Keratinocyte (primary cell): ENCODE measurements around the gene NOS1. TPM values are rescaled to one million over a fixed set of nuclear protein-coding genes. Genes with fewer than 3 reads are reported as not detected.
"Not testable (repeated sequence)": the region's sequence is repeated elsewhere in the genome, so short reads cannot be mapped to it uniquely, and the experiment has no call there.

ENCODE experiments used
- DNase-seq: peaks from one replicate; pipeline ENCODE4 v3.0.0-alpha.2; 2011; ENCODE audit warnings: low read depth, missing footprints, low spot score
- FAIRE-seq: peaks from 2 replicates; lab custom pipeline; 2011; peaks lifted over from hg19 to GRCh38; lab: Jason Lieb, UNC
- H2AFZ ChIP-seq: 2 replicates; pipeline ENCODE4 v1.6.0; 2012; ENCODE audit warnings: low read length, control low read depth, inconsistent platforms; ENCODE audit not compliant: control insufficient read depth
- H3K27ac ChIP-seq: 2 replicates; pipeline ENCODE4 v1.5.1; 2011; ENCODE audit warnings: low read length; ENCODE audit not compliant: control insufficient read depth, insufficient read depth
- H3K27me3 ChIP-seq: 3 replicates; pipeline ENCODE4 v1.6.0; 2011; ENCODE audit warnings: low read length; ENCODE audit not compliant: control insufficient read depth, insufficient read depth; ENCODE audit errors: extremely low read depth
- H3K36me3 ChIP-seq, 2 experiments: 2 replicates in 1 of 2; 3 replicates in 1 of 2; pipeline ENCODE4 v1.5.1; 2011; ENCODE audit warnings: low read length in 2 of 2, mild to moderate bottlenecking in 1 of 2; ENCODE audit not compliant: control insufficient read depth in 2 of 2, insufficient read depth in 2 of 2; ENCODE audit errors: extremely low read depth in 1 of 2
- H3K4me1 ChIP-seq: 3 replicates; pipeline ENCODE4 v1.5.1; 2011; ENCODE audit warnings: low read length; ENCODE audit not compliant: control insufficient read depth, insufficient read depth; ENCODE audit errors: extremely low read depth
- H3K4me2 ChIP-seq: 3 replicates; pipeline ENCODE4 v1.6.0; 2011; ENCODE audit warnings: low read depth, low read length; ENCODE audit not compliant: control insufficient read depth, insufficient read depth; ENCODE audit errors: extremely low read depth
- H3K4me3 ChIP-seq, 3 experiments: fragments of 200-600 bp in 1 of 3; sonication (generic) in 1 of 3; 2 replicates in 2 of 3; 3 replicates in 1 of 3; pipeline ENCODE4 v1.5.1; 2011 to 2016; ENCODE audit warnings: low read length in 3 of 3, mild to moderate bottlenecking in 3 of 3, control low read depth in 2 of 3, inconsistent platforms in 1 of 3, low read depth in 1 of 3, mixed read lengths in 1 of 3, mixed run types in 1 of 3, moderate library complexity in 1 of 3; ENCODE audit not compliant: control insufficient read depth in 2 of 3, insufficient read depth in 2 of 3; ENCODE audit errors: extremely low read depth in 1 of 3
- H3K79me2 ChIP-seq: 2 replicates; pipeline ENCODE4 v1.6.0; 2012; ENCODE audit warnings: low read length; ENCODE audit not compliant: control insufficient read depth, insufficient read depth
- H3K9ac ChIP-seq: 3 replicates; pipeline ENCODE4 v1.6.0; 2011; ENCODE audit warnings: low read length; ENCODE audit not compliant: control insufficient read depth, insufficient read depth; ENCODE audit errors: extremely low read depth
- H3K9me1 ChIP-seq: 3 replicates; pipeline ENCODE4 v1.6.0; 2011; ENCODE audit warnings: low read length; ENCODE audit not compliant: control insufficient read depth, insufficient read depth; ENCODE audit errors: extremely low read depth
- H3K9me3 ChIP-seq: 2 replicates; pipeline ENCODE4 v1.5.1; 2012; ENCODE audit warnings: low read depth, low read length; ENCODE audit not compliant: control insufficient read depth
- H4K20me1 ChIP-seq: 3 replicates; pipeline ENCODE4 v1.6.0; 2011; ENCODE audit warnings: low read length; ENCODE audit not compliant: control insufficient read depth, insufficient read depth; ENCODE audit errors: extremely low read depth
- EZH2 ChIP-seq: IDR thresholded peaks from one replicate; pipeline ENCODE4 v1.6.1; 2012; ENCODE audit warnings: inconsistent platforms, mild to moderate bottlenecking, low read length, moderate library complexity
- dilution Hi-C: fragments of 300-500 bp; cut with MboI; formaldehyde crosslinking; loops from one replicate; pipeline ENCODE4 v1.7.0; 2020; ENCODE audit warnings: low sequenced_read_pairs; ENCODE audit not compliant: extremely low pct_ligation_motif_present
- polyA plus RNA-seq, 5 experiments: library from polyadenylated mRNA; depleted of rRNA in 3 of 5; stranded (reverse) in 3 of 5; stranded (forward) in 1 of 5; unstranded in 1 of 5; fragments of >200 nt; gene quantifications; 1 replicate in 1 of 5; 2 replicates in 3 of 5; 3 replicates in 1 of 5; pipeline versions ENCODE4 v1.2.1 to v1.2.3, GENCODE V29; 2011 to 2012; ENCODE audit warnings: missing spikeins in 2 of 5, low read depth in 1 of 5, low replicate concordance in 1 of 5
- TF ChIP-seq, protein P1 (sequence below), 3 experiments: IDR thresholded peaks in 1 of 3; conservative IDR thresholded peaks in 1 of 3; optimal IDR thresholded peaks in 1 of 3; 2 replicates in 2 of 3; 3 replicates in 1 of 3; pipeline versions ENCODE3 to v1.5.1; 2011; ENCODE audit warnings: low read length in 3 of 3, mild to moderate bottlenecking in 3 of 3, moderate library complexity in 2 of 3, control low read depth in 1 of 3, inconsistent platforms in 1 of 3; ENCODE audit not compliant: insufficient read depth in 2 of 3; ENCODE audit errors: extremely low read depth in 1 of 3

Gene NOS1
- polyA plus RNA-seq, 1 donor (not counting 4 experiments of a cell fraction or from before 2014, with no cell fraction given), result 5.6 TPM

- Histone ChIP-seq H4K20me1 (no peaks in the 10 kb centered on the region), H3K9ac (no peak overlapping the region), H3K4me1 (no peaks in the 10 kb centered on the region), H3K36me3 (peaks cover 18 to 29% of the 10 kb centered on the region in 2 experiments), H2AFZ (no peak overlapping the region), H3K27ac (no peak overlapping the region), H3K27me3 (no peaks in the 10 kb centered on the region), H3K9me3 (no peaks in the 10 kb centered on the region), H3K9me1 (no peaks in the 10 kb centered on the region), H3K79me2 (no peaks in the 10 kb centered on the region), H3K4me3 (no peak overlapping the region), H3K4me2 (no peak overlapping the region)
- no peak for FAIRE-seq
- dilution Hi-C loops, result no loop called here
- no peak for DNase-seq
- no peak for TF ChIP-seq EZH2
- TF ChIP-seq, protein P1, sequence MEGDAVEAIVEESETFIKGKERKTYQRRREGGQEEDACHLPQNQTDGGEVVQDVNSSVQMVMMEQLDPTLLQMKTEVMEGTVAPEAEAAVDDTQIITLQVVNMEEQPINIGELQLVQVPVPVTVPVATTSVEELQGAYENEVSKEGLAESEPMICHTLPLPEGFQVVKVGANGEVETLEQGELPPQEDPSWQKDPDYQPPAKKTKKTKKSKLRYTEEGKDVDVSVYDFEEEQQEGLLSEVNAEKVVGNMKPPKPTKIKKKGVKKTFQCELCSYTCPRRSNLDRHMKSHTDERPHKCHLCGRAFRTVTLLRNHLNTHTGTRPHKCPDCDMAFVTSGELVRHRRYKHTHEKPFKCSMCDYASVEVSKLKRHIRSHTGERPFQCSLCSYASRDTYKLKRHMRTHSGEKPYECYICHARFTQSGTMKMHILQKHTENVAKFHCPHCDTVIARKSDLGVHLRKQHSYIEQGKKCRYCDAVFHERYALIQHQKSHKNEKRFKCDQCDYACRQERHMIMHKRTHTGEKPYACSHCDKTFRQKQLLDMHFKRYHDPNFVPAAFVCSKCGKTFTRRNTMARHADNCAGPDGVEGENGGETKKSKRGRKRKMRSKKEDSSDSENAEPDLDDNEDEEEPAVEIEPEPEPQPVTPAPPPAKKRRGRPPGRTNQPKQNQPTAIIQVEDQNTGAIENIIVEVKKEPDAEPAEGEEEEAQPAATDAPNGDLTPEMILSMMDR (optimal IDR thresholded peaks at IDR 0.05 in 1 of 3, IDR thresholded peaks at IDR 0.05 in 1 of 3, conservative IDR thresholded peaks at IDR 0.05 in 1 of 3; ENCODE audit: extremely low read depth in 1 of 3, insufficient read depth in 2 of 3, low read length in 3 of 3), result no peak
Observed at GRCh38 chr12:117226505-117226904, 134.9 kb downstream of the NOS1 start.

- Histone ChIP-seq H3K4me2 (no peak overlapping the region), H3K9me1 (no peaks in the 10 kb centered on the region), H3K27me3 (no peaks in the 10 kb centered on the region), H4K20me1 (no peaks in the 10 kb centered on the region), H3K79me2 (no peaks in the 10 kb centered on the region), H3K4me1 (no peaks in the 10 kb centered on the region), H3K36me3 (peaks cover 18 to 35% of the 10 kb centered on the region in 2 experiments), H3K4me3 (no peak overlapping the region), H2AFZ (no peak overlapping the region), H3K9ac (no peak overlapping the region), H3K27ac (no peak overlapping the region), H3K9me3 (no peaks in the 10 kb centered on the region)
- FAIRE-seq (no peak), DNase-seq (no peak)
- dilution Hi-C loops, result no loop called here
- no peak for TF ChIP-seq EZH2
- TF ChIP-seq, protein P1 (optimal IDR thresholded peaks at IDR 0.05 in 1 of 3, IDR thresholded peaks at IDR 0.05 in 1 of 3, conservative IDR thresholded peaks at IDR 0.05 in 1 of 3; ENCODE audit: extremely low read depth in 1 of 3, insufficient read depth in 2 of 3, low read length in 3 of 3), result no peak
Observed at GRCh38 chr12:117225179-117225578, 136.2 kb downstream of the NOS1 start.

- dilution Hi-C loops, H3K9ac ChIP-seq, H4K20me1 ChIP-seq, H3K9me3 ChIP-seq, H3K79me2 ChIP-seq, H3K4me2 ChIP-seq, DNase-seq, H3K27me3 ChIP-seq, H3K4me1 ChIP-seq, H3K9me1 ChIP-seq, H3K4me3 ChIP-seq, H2AFZ ChIP-seq, H3K27ac ChIP-seq, FAIRE-seq: not testable (repeated sequence)
- H3K36me3 ChIP-seq, result peaks cover 9 to 35% of the 10 kb centered on the region in 2 experiments
Observed at GRCh38 chr12:117220947-117221346, 140.5 kb downstream of the NOS1 start.
